HL-60/S4 (cell line): Measurements from ENCODE around the gene ZNF511.
"Not testable (repeated sequence)": the region's sequence is repeated elsewhere in the genome, so short reads cannot be mapped to it uniquely, and the experiment has no call there.

Source experiments
- in situ Hi-C: fragments of 300-500 bp; cut with MboI; formaldehyde crosslinking; loops from 2 replicates; pipeline ENCODE4 v1.14.3; 2022; ENCODE audit warnings: low sequenced_read_pairs

Gene ZNF511

GRCh38 chr10:133308421-133309099, at the start of gene ZNF511, which contains the start of gene TUBGCP2:
ZNF511 (plus strand) TSS chr10:133308914; CDS start chr10:133308944, 30 bp downstream.
TUBGCP2 (minus strand) TSS chr10:133308872; CDS start chr10:133302941, 5,931 bp downstream.
- in situ Hi-C loops, result no loop called here

DNA sequence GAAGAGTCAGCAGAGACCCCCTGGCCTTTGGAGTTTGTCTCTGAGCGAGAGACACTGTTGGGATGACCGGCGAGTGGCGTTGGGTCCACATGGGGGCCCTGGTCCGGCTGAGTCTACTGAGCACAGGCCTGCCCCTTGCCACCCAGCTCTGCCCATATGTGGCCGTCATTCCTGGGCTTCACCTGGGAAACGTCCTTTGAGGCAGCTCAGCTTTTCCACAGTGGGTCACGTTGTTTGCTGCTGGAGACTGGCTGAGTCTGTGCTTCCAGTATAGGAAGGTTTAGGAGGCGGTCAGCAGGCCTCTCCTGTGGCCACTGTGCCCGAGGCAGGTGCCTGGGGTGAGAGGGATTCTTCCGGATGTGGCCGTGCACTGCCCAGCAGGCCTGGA, 49.1 kb upstream of the ZNF511 start:
- in situ Hi-C loops, result no loop called here

DNA sequence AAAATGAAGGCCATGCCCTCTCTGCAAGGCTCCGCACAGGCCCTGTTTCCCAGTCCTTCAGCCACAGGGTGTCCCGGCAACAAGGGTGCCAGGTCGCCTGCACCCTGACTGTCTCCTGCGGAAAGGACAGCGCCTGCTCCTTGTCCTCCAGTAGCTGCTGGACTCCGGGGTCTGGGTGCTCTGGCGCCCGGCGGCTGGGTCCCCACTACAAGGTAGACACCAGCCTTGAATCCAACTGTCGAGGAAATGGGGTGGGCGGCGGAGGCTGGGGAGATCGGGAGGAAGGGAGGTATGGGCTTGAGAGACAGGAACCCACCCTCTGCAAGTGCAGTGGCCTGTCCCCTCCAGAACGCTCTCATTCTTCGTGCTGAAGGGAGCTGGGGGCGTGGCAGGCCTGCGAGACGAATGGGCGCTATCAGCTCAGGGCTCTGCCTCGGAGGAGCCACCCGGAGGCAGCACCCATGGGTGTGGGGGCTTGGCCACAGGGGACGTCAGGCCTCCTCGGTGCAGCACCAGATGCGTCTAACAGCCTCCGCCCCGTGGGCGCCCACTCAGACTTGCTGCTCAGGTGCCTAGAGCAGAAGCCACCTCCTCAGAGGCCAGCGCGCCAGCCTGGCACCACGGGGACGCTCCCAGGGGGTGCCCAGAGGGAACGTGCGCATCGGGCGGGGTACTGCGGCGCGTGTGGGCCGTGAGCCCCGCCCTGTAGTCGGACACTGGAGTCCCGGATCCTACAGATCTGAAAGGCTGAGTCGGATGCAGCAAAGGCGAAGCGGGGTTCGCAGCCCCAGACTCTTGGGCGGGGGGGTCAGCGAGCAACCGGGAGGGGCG, 47.6 kb upstream of the ZNF511 start:
- in situ Hi-C loops, result no loop called here

DNA sequence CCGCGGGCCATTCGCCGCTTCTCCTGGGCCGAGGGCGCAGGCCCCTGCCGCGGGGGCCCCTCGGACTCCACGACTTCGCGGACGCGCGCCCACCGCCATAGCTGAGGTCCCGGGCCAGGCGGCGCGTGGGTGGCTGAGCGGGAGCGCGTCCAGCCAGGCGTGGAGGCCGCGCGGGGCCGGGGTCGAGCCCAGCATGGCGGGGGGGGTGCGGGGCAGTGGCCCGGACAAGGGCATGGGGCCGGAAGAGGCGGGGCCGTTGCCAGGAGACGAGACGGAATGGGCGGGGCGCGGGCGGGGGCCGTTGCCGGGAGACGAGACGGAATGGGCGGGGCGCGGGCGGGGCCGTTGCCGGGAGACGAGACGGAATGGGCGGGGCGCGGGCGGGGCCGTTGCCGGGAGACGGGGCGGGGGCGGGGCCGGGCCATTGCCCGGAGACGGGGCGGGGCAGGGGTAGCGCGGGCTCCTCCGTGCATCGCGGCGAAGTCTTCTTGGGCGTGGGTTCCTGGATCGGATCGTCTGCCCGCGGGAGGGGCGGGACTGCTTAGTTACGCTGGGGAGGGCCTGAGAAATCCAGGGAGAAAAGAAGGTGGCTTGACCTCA, 46.9 kb upstream of the ZNF511 start:
- in situ Hi-C loops, result no loop called here

- in situ Hi-C loops, result no loop called here
Measured at GRCh38 chr10:133262696-133263095, 46.0 kb upstream of the ZNF511 start.

DNA sequence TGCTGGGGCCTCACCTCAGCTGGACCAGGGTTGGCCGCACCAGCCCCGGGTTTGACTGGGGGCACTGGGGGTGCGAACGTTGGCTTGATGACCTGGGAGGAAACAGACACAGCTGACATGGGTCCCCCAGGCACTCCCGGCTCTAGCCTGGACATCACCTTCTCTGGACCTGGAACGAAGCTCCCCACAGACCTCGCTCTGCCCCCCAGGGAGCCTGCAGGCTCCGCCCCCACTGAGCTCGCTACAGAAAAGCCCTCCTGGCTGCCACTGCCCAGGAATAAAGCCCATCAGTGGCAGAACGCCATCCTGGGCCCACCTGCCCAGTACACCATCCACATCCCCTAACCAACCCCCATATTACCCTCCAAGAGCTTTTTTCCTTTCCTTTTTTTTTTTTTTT, 45.0 kb upstream of the ZNF511 start:
- in situ Hi-C loops, result no loop called here

DNA sequence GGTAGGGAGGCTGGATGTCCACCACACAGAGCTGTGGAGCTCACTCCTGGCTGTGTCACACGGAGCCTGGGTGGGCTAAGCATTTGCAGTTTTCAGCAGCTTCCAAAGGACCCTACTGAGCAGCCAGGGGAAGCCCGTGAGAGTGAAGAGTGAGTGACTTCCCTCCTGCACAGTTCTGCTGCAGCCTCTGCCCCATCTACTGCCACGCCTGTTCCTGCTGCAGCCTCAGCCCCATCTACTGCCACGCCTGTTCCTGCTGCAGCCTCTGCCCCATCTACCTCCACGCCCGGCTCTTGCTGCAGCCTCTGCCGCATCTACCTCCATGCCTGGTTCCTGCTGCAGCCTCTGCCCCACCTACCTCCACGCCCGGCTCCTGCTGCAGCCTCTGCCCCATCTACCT, 44.3 kb upstream of the ZNF511 start:
- in situ Hi-C loops, result no loop called here

DNA sequence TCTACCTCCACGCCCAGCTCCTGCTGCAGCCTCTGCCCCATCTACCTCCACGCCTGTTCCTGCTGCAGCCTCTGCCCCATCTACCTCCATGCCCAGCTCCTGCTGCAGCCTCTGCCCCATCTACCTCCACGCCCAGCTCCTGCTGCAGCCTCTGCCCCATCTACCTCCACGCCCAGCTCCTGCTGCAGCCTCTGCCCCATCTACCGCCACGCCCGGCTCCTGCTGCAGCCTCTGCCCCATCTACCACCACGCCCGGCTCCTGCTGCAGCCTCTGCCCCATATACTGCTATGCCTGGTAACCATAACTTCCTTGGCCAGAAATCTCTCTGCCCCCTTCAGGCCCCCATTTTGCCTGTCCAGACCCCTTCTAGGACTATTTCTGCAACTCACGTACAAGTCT, 43.7 kb upstream of the ZNF511 start:
- in situ Hi-C loops, result not testable (repeated sequence)

DNA sequence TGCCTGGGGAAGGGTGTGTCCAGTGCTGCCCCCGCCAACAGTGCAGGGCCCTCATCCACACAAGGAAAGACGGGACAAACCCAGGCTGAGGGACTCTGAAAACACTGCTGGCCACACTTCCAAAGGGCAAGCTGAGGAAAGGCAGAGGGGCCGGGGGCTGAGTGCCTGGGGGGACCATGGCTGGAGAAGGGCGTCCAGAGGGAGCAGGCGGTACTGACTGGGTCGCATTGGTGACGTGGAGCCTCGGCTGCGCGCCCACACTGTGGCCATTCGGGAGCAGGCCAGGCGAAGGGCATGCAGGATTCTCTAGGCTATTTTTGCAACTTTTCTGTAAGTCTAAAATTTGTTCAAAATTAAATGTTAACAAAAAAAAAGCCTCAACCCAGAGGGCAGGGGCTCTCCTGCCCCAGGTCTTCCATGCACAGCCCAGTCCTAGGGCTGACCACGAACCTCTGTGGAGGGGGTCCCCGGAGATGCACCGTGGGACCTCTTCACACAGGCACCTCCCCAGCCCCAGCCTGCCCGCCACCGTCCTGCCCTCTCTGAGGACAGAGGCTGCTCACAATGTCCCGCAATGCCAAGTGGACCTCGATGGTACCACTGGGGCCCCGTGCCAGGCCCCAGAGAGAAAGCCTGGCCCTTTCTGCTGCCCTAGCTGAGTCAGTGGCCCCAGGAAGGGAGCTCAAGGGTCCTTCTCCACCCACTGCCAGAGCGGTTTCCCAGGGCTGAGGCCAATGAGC, 42.5 kb upstream of the ZNF511 start:
- in situ Hi-C loops, result no loop called here

DNA sequence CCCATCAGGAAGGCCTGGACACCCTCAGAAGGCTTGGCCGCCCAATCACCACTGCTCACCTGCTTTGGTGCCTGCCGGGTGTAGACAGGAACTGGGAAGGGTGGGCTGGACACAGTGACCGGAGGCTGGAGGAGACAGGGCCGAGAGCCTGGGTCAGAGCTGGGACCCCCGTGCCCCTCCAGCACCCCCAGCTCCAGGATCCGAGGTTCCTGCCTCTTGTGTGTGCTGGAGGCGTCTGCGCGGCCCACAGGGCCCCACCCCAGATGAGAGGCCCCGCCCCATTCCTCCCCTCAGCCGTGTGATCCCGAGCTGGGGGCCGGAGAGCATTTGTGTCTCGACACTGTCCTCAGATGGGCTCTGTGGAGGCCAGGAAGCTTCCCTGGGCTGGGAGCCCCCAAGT, 41.4 kb upstream of the ZNF511 start:
- in situ Hi-C loops, result no loop called here

GRCh38 chr10:133267829-133268228, 40.9 kb upstream of the ZNF511 start:
- in situ Hi-C loops, result no loop called here

DNA sequence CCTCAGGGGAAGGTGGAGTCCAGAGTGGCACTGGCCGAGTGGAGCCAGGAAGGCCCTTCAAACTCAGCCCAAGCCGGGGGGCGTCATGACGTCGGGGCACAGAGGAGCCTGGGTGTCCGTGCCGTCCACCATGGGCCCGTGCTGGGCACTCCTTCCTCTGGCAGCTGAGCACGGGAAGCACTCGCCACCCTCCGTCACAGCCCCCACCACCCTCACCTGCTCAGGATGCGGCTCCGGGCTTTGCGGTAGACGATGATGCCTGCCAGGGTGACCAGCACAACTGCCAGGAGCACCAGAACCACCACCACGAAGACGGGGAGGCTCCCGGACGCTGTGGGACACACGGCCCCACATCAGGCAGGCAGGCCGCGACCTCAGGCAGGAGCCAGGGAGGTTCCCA, 40.2 kb upstream of the ZNF511 start:
- in situ Hi-C loops, result no loop called here

DNA sequence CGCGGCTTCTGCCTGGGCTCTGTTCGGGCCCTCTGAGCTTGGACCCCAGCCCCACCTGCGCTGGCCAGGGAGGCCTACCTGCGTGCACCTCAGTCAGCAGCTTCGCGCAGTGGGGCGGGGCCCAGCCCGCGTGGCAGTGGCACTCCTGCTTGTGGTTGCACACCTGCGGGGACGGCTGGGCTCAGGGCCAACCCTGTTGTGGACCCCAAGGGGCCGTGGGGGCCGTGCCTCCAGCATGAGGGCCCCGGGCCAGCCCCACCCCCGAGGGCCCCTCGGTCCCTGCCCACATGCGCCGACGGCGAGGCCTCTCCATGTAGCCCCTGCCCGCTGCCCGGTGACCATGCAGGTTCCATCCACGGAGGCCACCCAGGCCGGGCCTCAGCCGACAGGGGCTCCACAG, 39.3 kb upstream of the ZNF511 start:
- in situ Hi-C loops, result no loop called here

GRCh38 chr10:133270204-133270603, 38.5 kb upstream of the ZNF511 start:
- in situ Hi-C loops, result no loop called here

- in situ Hi-C loops, result no loop called here
Measured at GRCh38 chr10:133270773-133271297, 37.9 kb upstream of the ZNF511 start.

DNA sequence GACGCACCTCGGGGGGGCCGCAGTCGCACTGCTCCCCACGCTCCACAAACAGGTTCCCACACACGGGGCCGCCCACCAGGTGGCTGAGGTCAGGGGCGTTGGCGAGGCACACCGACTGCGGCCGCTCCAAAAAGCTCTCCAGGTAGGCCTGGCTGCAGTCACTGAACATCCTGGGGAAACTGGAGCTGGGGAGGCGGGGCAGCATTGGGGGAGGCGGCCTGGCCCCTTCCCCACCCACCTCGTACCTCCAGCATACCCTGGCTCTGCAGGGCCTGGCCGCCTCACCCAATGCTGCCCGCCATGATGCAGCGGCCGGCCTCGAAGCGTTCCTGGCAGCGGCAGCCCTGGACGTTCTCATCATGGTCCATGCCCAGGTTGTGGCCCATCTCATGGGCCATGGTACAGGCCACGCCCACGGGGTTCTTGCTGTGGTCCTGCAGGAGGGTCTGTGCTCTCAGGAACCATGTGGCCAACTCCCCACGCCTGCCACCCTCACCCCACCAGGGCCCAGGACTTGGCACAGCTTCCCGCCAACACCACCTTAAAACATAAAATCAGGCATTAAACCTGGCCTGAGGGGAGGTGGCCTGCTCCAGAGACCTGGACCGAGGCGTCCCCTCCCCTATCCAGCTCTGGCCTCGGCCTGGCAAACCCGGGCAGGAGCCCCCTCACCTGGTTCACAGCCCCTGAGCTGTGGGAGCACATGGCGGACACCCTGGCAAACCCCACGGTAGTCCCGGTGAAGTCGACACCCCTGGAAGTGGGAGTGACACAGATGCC, 37.0 kb upstream of the ZNF511 start:
- in situ Hi-C loops, result no loop called here

GRCh38 chr10:133272301-133272963, 36.3 kb upstream of the ZNF511 start:
- in situ Hi-C loops, result no loop called here

DNA sequence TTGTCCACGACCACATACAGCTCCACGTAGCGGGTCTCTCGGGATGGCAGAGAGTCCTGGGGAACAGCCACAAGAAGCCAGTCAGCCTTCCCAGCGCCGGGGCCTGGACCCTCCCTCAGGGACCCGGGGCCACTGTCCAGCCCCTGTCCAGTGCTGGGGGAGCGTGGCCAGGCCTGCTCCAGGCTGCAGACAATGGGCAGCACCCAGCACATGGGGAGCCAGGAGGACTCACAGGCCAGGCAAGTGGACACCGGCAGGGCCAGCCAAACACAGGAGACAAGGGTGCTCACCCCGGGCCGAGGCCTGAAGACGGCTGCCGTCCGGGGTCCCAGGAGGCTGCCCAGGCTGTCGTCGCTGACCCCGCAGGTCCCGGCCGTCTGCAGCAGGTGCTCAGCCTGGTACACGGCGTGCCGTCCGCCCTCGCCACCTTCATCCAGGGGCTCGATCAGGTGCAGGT, 35.7 kb upstream of the ZNF511 start:
- in situ Hi-C loops, result no loop called here

DNA sequence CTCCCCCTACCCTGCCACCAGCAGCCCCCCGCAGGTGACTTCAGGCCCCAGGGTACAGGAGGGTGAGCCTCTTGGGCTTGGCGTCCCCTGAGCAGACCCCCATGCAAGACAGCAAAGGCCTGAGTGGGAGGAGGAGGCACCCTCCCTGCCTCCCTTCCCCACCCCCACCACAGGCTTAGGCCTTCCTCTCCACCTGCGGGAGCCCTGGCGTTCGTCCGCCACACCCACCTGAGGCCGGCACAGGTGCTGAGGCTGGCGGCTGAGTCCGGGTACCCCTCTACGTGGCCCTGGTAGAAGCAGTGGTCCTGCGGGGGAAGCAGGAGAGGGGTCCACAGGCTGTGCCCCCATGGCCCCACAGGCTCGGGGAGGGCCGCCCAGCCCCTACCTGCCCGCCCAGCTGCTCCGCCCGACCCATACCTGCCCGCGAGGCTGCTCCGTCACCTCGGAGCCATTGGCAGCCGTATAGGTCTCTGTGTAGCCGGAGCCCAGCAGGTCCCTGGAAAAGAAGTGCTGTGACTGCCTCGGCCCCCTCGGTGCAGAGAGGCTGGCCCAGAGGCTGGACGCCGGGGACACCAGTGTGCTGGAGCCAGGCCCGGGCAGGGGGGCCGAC, 35.1 kb upstream of the ZNF511 start:
- in situ Hi-C loops, result no loop called here
